ENCODE measurements around the gene COQ2. TPM values are rescaled to one million over a fixed set of nuclear protein-coding genes. Genes with fewer than 3 reads are reported as not detected.
A peak's percentile ranks its signal among the peaks of the same experiment; 100 is the strongest.

COQ2 gene
- total RNA-seq, 1 experiment from 2014 or later, result 15.3 TPM

- DNase-seq, result no peak
- Histone ChIP-seq H3K27me3 (no peaks in the 10 kb centered on the region), H3K4me1 (no peaks in the 10 kb centered on the region), H3K9me3 (replicated peaks) (no peaks in the 10 kb centered on the region), H3K36me3 (peaks cover 9% of the 10 kb centered on the region), H3K4me3 (no peak overlapping the region), H3K27ac (no peak overlapping the region)
Measured at GRCh38 chr4:83267830-83268475, 16.6 kb downstream of the COQ2 start.

GRCh38 chr4:83267121-83267829, 17.3 kb downstream of the COQ2 start:
- Histone ChIP-seq H3K4me1 (no peaks in the 10 kb centered on the region), H3K4me3 (no peak overlapping the region), H3K27me3 (no peaks in the 10 kb centered on the region), H3K36me3 (peaks cover 7% of the 10 kb centered on the region), H3K9me3 (replicated peaks) (no peaks in the 10 kb centered on the region), H3K27ac (no peak overlapping the region)
- DNase-seq, result no peak

GRCh38 chr4:83266689-83267088, 17.9 kb downstream of the COQ2 start:
- Histone ChIP-seq H3K27me3 (no peaks in the 10 kb centered on the region), H3K36me3 (0 out of 2 replicates have a peak, but pooled peaks cover 3% of the 10 kb centered on the region), H3K27ac (no peak overlapping the region), H3K4me3 (no peak overlapping the region), H3K9me3 (replicated peaks) (no peaks in the 10 kb centered on the region), H3K4me1 (no peaks in the 10 kb centered on the region)
- no peak for DNase-seq

GRCh38 chr4:83263106-83263505, 21.5 kb downstream of the COQ2 start:
- no peak for DNase-seq
- H3K4me3 ChIP-seq, result no peak overlapping the region
- H3K9me3 ChIP-seq (replicated peaks), result no peaks in the 10 kb centered on the region
- H3K27me3 ChIP-seq, result no peaks in the 10 kb centered on the region
- peaks cover 3% of the 10 kb centered on the region; the same call in 1 of the 2 replicates for H3K4me1 ChIP-seq
- H3K36me3 ChIP-seq, result no peaks in the 10 kb centered on the region
- H3K27ac ChIP-seq, result no peak overlapping the region

- DNase-seq, result no peak
- Histone ChIP-seq H3K9me3 (replicated peaks) (no peaks in the 10 kb centered on the region), H3K27me3 (no peaks in the 10 kb centered on the region), H3K4me1 (peaks cover 7% of the 10 kb centered on the region), H3K4me3 (no peak overlapping the region), H3K36me3 (no peaks in the 10 kb centered on the region), H3K27ac (no peak overlapping the region)
Measured at GRCh38 chr4:83262682-83263081, 21.9 kb downstream of the COQ2 start.

- no peaks in the 10 kb centered on the region for H3K9me3 ChIP-seq (replicated peaks)
- no peaks in the 10 kb centered on the region for H3K27me3 ChIP-seq
- peaks cover 15% of the 10 kb centered on the region for H3K4me1 ChIP-seq
- no peak overlapping the region for H3K27ac ChIP-seq
- DNase-seq, result no peak
- H3K4me3 ChIP-seq, result no peak overlapping the region
- H3K36me3 ChIP-seq, result no peaks in the 10 kb centered on the region
Measured at GRCh38 chr4:83261307-83261706, 23.3 kb downstream of the COQ2 start.

- no peak for DNase-seq
- Histone ChIP-seq H3K27ac (no peak overlapping the region), H3K9me3 (replicated peaks) (no peaks in the 10 kb centered on the region), H3K27me3 (no peaks in the 10 kb centered on the region), H3K4me3 (no peak overlapping the region), H3K4me1 (peaks cover 15% of the 10 kb centered on the region), H3K36me3 (no peaks in the 10 kb centered on the region)
Measured at GRCh38 chr4:83259586-83259985, 25.0 kb downstream of the COQ2 start.

- no peaks in the 10 kb centered on the region for H3K27me3 ChIP-seq
- H3K27ac ChIP-seq, result no peak overlapping the region
- DNase-seq, result no peak
- no peaks in the 10 kb centered on the region for H3K36me3 ChIP-seq
- H3K4me3 ChIP-seq, result no peak overlapping the region
- peaks cover 15% of the 10 kb centered on the region for H3K4me1 ChIP-seq
- no peaks in the 10 kb centered on the region for H3K9me3 ChIP-seq (replicated peaks)
Measured at GRCh38 chr4:83258461-83258860, 26.1 kb downstream of the COQ2 start.

- Histone ChIP-seq H3K36me3 (no peaks in the 10 kb centered on the region), H3K27ac (no peak overlapping the region), H3K4me1 (peaks cover 15% of the 10 kb centered on the region), H3K4me3 (no peak overlapping the region), H3K9me3 (replicated peaks) (no peaks in the 10 kb centered on the region), H3K27me3 (no peaks in the 10 kb centered on the region)
- DNase-seq, result no peak
Measured at GRCh38 chr4:83257811-83258210, 26.8 kb downstream of the COQ2 start.

GRCh38 chr4:83255584-83255983, 29.0 kb downstream of the COQ2 start:
- DNase-seq, result no peak
- Histone ChIP-seq H3K4me3 (no peak overlapping the region), H3K4me1 (peaks cover 15% of the 10 kb centered on the region), H3K27me3 (no peaks in the 10 kb centered on the region), H3K27ac (no peak overlapping the region), H3K9me3 (replicated peaks) (no peaks in the 10 kb centered on the region), H3K36me3 (no peaks in the 10 kb centered on the region)

- Histone ChIP-seq H3K27me3 (no peaks in the 10 kb centered on the region), H3K4me1 (peaks cover 10% of the 10 kb centered on the region), H3K4me3 (no peak overlapping the region), H3K9me3 (replicated peaks) (no peaks in the 10 kb centered on the region), H3K27ac (no peak overlapping the region), H3K36me3 (no peaks in the 10 kb centered on the region)
- DNase-seq, result peak; percentile 83 to 90
Measured at GRCh38 chr4:83252782-83253405, 31.7 kb downstream of the COQ2 start.

GRCh38 chr4:83251447-83251830, 33.2 kb downstream of the COQ2 start:
- no peaks in the 10 kb centered on the region for H3K27me3 ChIP-seq
- H3K36me3 ChIP-seq, result no peaks in the 10 kb centered on the region
- no peaks in the 10 kb centered on the region for H3K9me3 ChIP-seq (replicated peaks)
- no peak overlapping the region for H3K27ac ChIP-seq
- DNase-seq, result no peak
- peaks cover under 1% of the 10 kb centered on the region; the same call in 1 of the 2 replicates for H3K4me1 ChIP-seq
- no peak overlapping the region for H3K4me3 ChIP-seq

- Histone ChIP-seq H3K9me3 (replicated peaks) (no peaks in the 10 kb centered on the region), H3K36me3 (no peaks in the 10 kb centered on the region), H3K4me1 (no peaks in the 10 kb centered on the region), H3K27me3 (no peaks in the 10 kb centered on the region), H3K27ac (no peak overlapping the region), H3K4me3 (no peak overlapping the region)
- no peak for DNase-seq
Measured at GRCh38 chr4:83250687-83251446, 33.7 kb downstream of the COQ2 start.

- no peaks in the 10 kb centered on the region for H3K27me3 ChIP-seq
- no peaks in the 10 kb centered on the region for H3K36me3 ChIP-seq
- DNase-seq, result no peak
- no peak overlapping the region for H3K4me3 ChIP-seq
- no peaks in the 10 kb centered on the region for H3K4me1 ChIP-seq
- H3K27ac ChIP-seq, result no peak overlapping the region
- H3K9me3 ChIP-seq (replicated peaks), result no peaks in the 10 kb centered on the region
Measured at GRCh38 chr4:83248486-83248885, 36.1 kb downstream of the COQ2 start.
